ENCODE results near the gene SDCBP2. TPM values are rescaled to one million over a fixed set of nuclear protein-coding genes. Genes with fewer than 3 reads are reported as not detected.

The SDCBP2 gene
- total and polyA plus RNA-seq, 2 experiments from 2014 or later: 3.2 to 5.3 TPM

GRCh38 chr20:1306316-1307135 is 22.4 kb downstream of the SDCBP2 start:
- Histone ChIP-seq H4K20me1 (replicated peaks; ENCODE audit: insufficient read depth) (no peaks in the 10 kb centered on the region), H3K9me2 (ENCODE audit: insufficient read depth) (no peaks in the 10 kb centered on the region), H3K4me3 (no peak overlapping the region), H3K36me3 (ENCODE audit: insufficient read depth) (no peaks in the 10 kb centered on the region), H3K4me1 (ENCODE audit: insufficient read depth) (0 out of 2 replicates have a peak, but pooled peaks cover 5% of the 10 kb centered on the region), H2AFZ (no peak overlapping the region), H3K27me3 (ENCODE audit: insufficient read depth) (no peaks in the 10 kb centered on the region), H3K4me2 (no peak overlapping the region), H3K27ac (ENCODE audit: low read depth) (no peak overlapping the region), H3K79me2 (replicated peaks; ENCODE audit: insufficient read depth) (no peaks in the 10 kb centered on the region), H3F3A (replicated peaks; ENCODE audit: low read depth) (no peaks in the 10 kb centered on the region)
- TF ChIP-seq CREB1 (CRISPR knock-in tag; IDR thresholded peaks at IDR 0.05; ENCODE audit: low read depth) (no peak), POLR2AphosphoS5 (IDR thresholded peaks at IDR 0.05; ENCODE audit: low read depth) (no peak), CTCF (conservative IDR thresholded peaks at IDR 0.05; ENCODE audit: low read depth in 2 of 2) (no peak), STAT1 (IDR thresholded peaks at IDR 0.05; ENCODE audit: unreplicated experiment) (no peak), EZH2phosphoT487 (IDR thresholded peaks at IDR 0.05; ENCODE audit: unreplicated experiment) (no peak), NANOG (IDR thresholded peaks at IDR 0.05; ENCODE audit: borderline replicate concordance) (no peak)
- TF ChIP-seq, protein P1, sequence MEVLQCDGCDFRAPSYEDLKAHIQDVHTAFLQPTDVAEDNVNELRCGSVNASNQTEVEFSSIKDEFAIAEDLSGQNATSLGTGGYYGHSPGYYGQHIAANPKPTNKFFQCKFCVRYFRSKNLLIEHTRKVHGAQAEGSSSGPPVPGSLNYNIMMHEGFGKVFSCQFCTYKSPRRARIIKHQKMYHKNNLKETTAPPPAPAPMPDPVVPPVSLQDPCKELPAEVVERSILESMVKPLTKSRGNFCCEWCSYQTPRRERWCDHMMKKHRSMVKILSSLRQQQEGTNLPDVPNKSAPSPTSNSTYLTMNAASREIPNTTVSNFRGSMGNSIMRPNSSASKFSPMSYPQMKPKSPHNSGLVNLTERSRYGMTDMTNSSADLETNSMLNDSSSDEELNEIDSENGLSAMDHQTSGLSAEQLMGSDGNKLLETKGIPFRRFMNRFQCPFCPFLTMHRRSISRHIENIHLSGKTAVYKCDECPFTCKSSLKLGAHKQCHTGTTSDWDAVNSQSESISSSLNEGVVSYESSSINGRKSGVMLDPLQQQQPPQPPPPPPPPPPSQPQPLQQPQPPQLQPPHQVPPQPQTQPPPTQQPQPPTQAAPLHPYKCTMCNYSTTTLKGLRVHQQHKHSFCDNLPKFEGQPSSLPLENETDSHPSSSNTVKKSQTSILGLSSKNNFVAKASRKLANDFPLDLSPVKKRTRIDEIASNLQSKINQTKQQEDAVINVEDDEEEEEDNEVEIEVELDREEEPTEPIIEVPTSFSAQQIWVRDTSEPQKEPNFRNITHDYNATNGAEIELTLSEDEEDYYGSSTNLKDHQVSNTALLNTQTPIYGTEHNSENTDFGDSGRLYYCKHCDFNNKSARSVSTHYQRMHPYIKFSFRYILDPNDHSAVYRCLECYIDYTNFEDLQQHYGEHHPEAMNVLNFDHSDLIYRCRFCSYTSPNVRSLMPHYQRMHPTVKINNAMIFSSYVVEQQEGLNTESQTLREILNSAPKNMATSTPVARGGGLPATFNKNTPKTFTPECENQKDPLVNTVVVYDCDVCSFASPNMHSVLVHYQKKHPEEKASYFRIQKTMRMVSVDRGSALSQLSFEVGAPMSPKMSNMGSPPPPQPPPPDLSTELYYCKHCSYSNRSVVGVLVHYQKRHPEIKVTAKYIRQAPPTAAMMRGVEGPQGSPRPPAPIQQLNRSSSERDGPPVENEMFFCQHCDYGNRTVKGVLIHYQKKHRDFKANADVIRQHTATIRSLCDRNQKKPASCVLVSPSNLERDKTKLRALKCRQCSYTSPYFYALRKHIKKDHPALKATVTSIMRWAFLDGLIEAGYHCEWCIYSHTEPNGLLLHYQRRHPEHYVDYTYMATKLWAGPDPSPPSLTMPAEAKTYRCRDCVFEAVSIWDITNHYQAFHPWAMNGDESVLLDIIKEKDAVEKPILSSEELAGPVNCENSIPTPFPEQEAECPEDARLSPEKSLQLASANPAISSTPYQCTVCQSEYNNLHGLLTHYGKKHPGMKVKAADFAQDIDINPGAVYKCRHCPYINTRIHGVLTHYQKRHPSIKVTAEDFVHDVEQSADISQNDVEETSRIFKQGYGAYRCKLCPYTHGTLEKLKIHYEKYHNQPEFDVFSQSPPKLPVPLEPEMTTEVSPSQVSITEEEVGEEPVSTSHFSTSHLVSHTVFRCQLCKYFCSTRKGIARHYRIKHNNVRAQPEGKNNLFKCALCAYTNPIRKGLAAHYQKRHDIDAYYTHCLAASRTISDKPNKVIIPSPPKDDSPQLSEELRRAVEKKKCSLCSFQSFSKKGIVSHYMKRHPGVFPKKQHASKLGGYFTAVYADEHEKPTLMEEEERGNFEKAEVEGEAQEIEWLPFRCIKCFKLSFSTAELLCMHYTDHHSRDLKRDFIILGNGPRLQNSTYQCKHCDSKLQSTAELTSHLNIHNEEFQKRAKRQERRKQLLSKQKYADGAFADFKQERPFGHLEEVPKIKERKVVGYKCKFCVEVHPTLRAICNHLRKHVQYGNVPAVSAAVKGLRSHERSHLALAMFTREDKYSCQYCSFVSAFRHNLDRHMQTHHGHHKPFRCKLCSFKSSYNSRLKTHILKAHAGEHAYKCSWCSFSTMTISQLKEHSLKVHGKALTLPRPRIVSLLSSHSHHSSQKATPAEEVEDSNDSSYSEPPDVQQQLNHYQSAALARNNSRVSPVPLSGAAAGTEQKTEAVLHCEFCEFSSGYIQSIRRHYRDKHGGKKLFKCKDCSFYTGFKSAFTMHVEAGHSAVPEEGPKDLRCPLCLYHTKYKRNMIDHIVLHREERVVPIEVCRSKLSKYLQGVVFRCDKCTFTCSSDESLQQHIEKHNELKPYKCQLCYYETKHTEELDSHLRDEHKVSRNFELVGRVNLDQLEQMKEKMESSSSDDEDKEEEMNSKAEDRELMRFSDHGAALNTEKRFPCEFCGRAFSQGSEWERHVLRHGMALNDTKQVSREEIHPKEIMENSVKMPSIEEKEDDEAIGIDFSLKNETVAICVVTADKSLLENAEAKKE (CRISPR knock-in tag; IDR thresholded peaks at IDR 0.05): no peak
- TF ChIP-seq, protein P2, sequence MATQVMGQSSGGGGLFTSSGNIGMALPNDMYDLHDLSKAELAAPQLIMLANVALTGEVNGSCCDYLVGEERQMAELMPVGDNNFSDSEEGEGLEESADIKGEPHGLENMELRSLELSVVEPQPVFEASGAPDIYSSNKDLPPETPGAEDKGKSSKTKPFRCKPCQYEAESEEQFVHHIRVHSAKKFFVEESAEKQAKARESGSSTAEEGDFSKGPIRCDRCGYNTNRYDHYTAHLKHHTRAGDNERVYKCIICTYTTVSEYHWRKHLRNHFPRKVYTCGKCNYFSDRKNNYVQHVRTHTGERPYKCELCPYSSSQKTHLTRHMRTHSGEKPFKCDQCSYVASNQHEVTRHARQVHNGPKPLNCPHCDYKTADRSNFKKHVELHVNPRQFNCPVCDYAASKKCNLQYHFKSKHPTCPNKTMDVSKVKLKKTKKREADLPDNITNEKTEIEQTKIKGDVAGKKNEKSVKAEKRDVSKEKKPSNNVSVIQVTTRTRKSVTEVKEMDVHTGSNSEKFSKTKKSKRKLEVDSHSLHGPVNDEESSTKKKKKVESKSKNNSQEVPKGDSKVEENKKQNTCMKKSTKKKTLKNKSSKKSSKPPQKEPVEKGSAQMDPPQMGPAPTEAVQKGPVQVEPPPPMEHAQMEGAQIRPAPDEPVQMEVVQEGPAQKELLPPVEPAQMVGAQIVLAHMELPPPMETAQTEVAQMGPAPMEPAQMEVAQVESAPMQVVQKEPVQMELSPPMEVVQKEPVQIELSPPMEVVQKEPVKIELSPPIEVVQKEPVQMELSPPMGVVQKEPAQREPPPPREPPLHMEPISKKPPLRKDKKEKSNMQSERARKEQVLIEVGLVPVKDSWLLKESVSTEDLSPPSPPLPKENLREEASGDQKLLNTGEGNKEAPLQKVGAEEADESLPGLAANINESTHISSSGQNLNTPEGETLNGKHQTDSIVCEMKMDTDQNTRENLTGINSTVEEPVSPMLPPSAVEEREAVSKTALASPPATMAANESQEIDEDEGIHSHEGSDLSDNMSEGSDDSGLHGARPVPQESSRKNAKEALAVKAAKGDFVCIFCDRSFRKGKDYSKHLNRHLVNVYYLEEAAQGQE (IDR thresholded peaks at IDR 0.05; ENCODE audit: unreplicated experiment): no peak
- TF ChIP-seq, protein P3, sequence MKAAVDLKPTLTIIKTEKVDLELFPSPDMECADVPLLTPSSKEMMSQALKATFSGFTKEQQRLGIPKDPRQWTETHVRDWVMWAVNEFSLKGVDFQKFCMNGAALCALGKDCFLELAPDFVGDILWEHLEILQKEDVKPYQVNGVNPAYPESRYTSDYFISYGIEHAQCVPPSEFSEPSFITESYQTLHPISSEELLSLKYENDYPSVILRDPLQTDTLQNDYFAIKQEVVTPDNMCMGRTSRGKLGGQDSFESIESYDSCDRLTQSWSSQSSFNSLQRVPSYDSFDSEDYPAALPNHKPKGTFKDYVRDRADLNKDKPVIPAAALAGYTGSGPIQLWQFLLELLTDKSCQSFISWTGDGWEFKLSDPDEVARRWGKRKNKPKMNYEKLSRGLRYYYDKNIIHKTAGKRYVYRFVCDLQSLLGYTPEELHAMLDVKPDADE (IDR thresholded peaks at IDR 0.05): no peak
- H3K27me3 Mint-ChIP-seq (ENCODE audit: insufficient read depth, low read depth, poor library complexity): peaks cover 4% of the 10 kb centered on the region
- ATAC-seq (no peak), DNase-seq (ENCODE audit: low spot score) (no peak)
- H3K36me3 Mint-ChIP-seq (ENCODE audit: low read depth): peaks cover 3% of the 10 kb centered on the region; the same call in 2 of the 3 replicates
- H3K27ac Mint-ChIP-seq: no peak overlapping the region
- no peaks in the 10 kb centered on the region for H3K9me3 Mint-ChIP-seq
- H3K4me1 Mint-ChIP-seq: peaks cover 14% of the 10 kb centered on the region
- H3K4me3 Mint-ChIP-seq: no peak overlapping the region

All from GM23338 (cell line).